Femur (tissue), 1 donor: Measurements from ENCODE around the gene STAG1.
"Not testable (repeated sequence)": the region's sequence is repeated elsewhere in the genome, so short reads cannot be mapped to it uniquely, and the experiment has no call there.

ENCODE experiments used
- DNase-seq: peaks from one replicate; pipeline ENCODE4 v3.0.0-alpha.2; 2017

The STAG1 gene

GRCh38 chr3:136741063-136741462 is 11.1 kb downstream of the STAG1 start:
- DNase-seq = no peak

GRCh38 chr3:136740351-136740958 is 11.7 kb downstream of the STAG1 start:
- DNase-seq = no peak

- DNase-seq = not testable (repeated sequence)
These were observed 15.2 kb downstream of the STAG1 start for GRCh38 chr3:136736950-136737349.

GRCh38 chr3:136735103-136735502 is 17.1 kb downstream of the STAG1 start:
- DNase-seq = no peak

- DNase-seq = no peak
These were observed 17.7 kb downstream of the STAG1 start for GRCh38 chr3:136734382-136735070.

GRCh38 chr3:136733317-136733833 is 18.8 kb downstream of the STAG1 start:
- DNase-seq = no peak

GRCh38 chr3:136731274-136731884 is 20.8 kb downstream of the STAG1 start:
- no peak for DNase-seq

- DNase-seq = no peak
These were observed 21.4 kb downstream of the STAG1 start for GRCh38 chr3:136730595-136731273.

- DNase-seq = peak; percentile 42
These were observed 23.3 kb downstream of the STAG1 start for GRCh38 chr3:136728918-136729317.

- DNase-seq = no peak
These were observed 23.7 kb downstream of the STAG1 start for GRCh38 chr3:136728473-136728872.

- no peak for DNase-seq
These were observed 26.7 kb downstream of the STAG1 start for GRCh38 chr3:136725468-136725867.

GRCh38 chr3:136722916-136723315 is 29.3 kb downstream of the STAG1 start:
- DNase-seq = not testable (repeated sequence)

- DNase-seq = not testable (repeated sequence)
These were observed 29.8 kb downstream of the STAG1 start for GRCh38 chr3:136722399-136722798.

- no peak for DNase-seq
These were observed 32.1 kb downstream of the STAG1 start for GRCh38 chr3:136720091-136720490.

GRCh38 chr3:136716629-136717028 is 35.5 kb downstream of the STAG1 start:
- DNase-seq = no peak

- DNase-seq = no peak
These were observed 38.2 kb downstream of the STAG1 start for GRCh38 chr3:136714020-136714419.

GRCh38 chr3:136712941-136713340 is 39.2 kb downstream of the STAG1 start:
- DNase-seq = no peak

GRCh38 chr3:136711888-136712287 is 40.3 kb downstream of the STAG1 start:
- not testable (repeated sequence) for DNase-seq

GRCh38 chr3:136711277-136711676 is 40.9 kb downstream of the STAG1 start:
- no peak for DNase-seq

- not testable (repeated sequence) for DNase-seq
These were observed 42.4 kb downstream of the STAG1 start for GRCh38 chr3:136709775-136710174.

GRCh38 chr3:136708333-136708985 is 43.7 kb downstream of the STAG1 start:
- DNase-seq = no peak

GRCh38 chr3:136703429-136703828 is 48.7 kb downstream of the STAG1 start:
- DNase-seq = no peak
